ENCODE measurements around the gene MYO6.

DNA sequence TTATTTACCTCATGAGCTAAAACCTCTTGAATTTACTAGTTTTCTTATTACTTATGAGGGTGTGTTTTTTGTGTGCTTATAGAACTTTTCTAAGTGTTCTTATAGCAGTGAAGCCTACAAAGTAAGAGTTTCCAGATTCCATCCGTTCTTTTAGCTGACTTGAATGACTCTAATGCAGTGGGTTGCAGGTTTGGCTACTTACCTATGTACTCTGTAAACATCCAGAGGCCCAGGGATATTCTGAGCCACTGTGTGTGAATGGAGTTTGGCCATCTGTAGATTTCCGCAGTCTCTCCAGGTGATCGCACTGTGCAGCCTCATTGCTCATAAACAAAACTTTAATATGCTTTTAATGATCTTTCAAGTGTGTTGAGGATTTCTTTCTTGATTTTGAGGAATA lies 157.8 kb downstream of the MYO6 start:
- TF ChIP-seq TAF1 (IDR thresholded peaks at IDR 0.05; ENCODE audit: borderline replicate concordance, insufficient read depth, low read length) (no peak), POLR2AphosphoS5 (IDR thresholded peaks at IDR 0.05; ENCODE audit: low read depth, low read length) (no peak), FOXP2 (optimal IDR thresholded peaks at IDR 0.05; ENCODE audit: borderline replicate concordance, extremely low read depth, extremely low read length, insufficient read depth) (no peak)

Data from PFSK-1 (cell line).